HTERT RPE-1 (cell line): Measurements from ENCODE around the gene THBS3.
"Not testable (repeated sequence)": the region's sequence is repeated elsewhere in the genome, so short reads cannot be mapped to it uniquely, and the experiment has no call there.

Experiments
- in situ Hi-C: fragments of 300-500 bp; cut with MboI; formaldehyde crosslinking; loops from 4 replicates; pipeline ENCODE4 v1.14.3; 2020; ENCODE audit warnings: low sequenced_read_pairs

Gene THBS3

GRCh38 chr1:155207806-155208540, at the start of gene THBS3:
THBS3 (minus strand) TSS chr1:155207897; CDS start chr1:155207876, 21 bp downstream.
- in situ Hi-C loops: no loop called here

- in situ Hi-C loops: no loop called here
Measured at GRCh38 chr1:155256058-155256852, 48.6 kb upstream of the THBS3 start.

GRCh38 chr1:155255243-155256007, 47.7 kb upstream of the THBS3 start, which contains the start of gene ENTREP3:
ENTREP3 (minus strand) TSS chr1:155255483; CDS start chr1:155254877, 606 bp downstream.
- in situ Hi-C loops: no loop called here

GRCh38 chr1:155254714-155255242, 47.1 kb upstream of the THBS3 start:
- in situ Hi-C loops: no loop called here

- in situ Hi-C loops: no loop called here
Measured at GRCh38 chr1:155254228-155254713, 46.6 kb upstream of the THBS3 start.

GRCh38 chr1:155253797-155254196, 46.1 kb upstream of the THBS3 start:
- in situ Hi-C loops: no loop called here

- in situ Hi-C loops: no loop called here
Measured at GRCh38 chr1:155253208-155253607, 45.5 kb upstream of the THBS3 start.

- in situ Hi-C loops: no loop called here
Measured at GRCh38 chr1:155251566-155251965, 43.9 kb upstream of the THBS3 start.

GRCh38 chr1:155250633-155251449, 43.1 kb upstream of the THBS3 start:
- in situ Hi-C loops: no loop called here

- in situ Hi-C loops: no loop called here
Measured at GRCh38 chr1:155250246-155250632, 42.5 kb upstream of the THBS3 start.

- in situ Hi-C loops: no loop called here
Measured at GRCh38 chr1:155247667-155248553, 40.2 kb upstream of the THBS3 start.

- in situ Hi-C loops: not testable (repeated sequence)
Measured at GRCh38 chr1:155246796-155247195, 39.1 kb upstream of the THBS3 start.

GRCh38 chr1:155245163-155245524, 37.4 kb upstream of the THBS3 start:
- in situ Hi-C loops: no loop called here

GRCh38 chr1:155244368-155245162, 36.9 kb upstream of the THBS3 start:
- in situ Hi-C loops: no loop called here

- in situ Hi-C loops: no loop called here
Measured at GRCh38 chr1:155242805-155243358, 35.2 kb upstream of the THBS3 start.

GRCh38 chr1:155241841-155242264, 34.2 kb upstream of the THBS3 start:
- in situ Hi-C loops: no loop called here

GRCh38 chr1:155241069-155241679, 33.5 kb upstream of the THBS3 start:
- in situ Hi-C loops: no loop called here

GRCh38 chr1:155236451-155236850, 28.8 kb upstream of the THBS3 start:
- in situ Hi-C loops: no loop called here
